HG03025 (cell line): ENCODE results near the gene CBFA2T3.

ENCODE experiments used
- ATAC-seq: cut with Tn5 transposase; IDR thresholded peaks from one replicate; pipeline ENCODE4 v1.9.1; 2021; ENCODE audit warnings: mild to moderate bottlenecking, moderate library complexity; ENCODE audit not compliant: unreplicated experiment, low FRiP score

The CBFA2T3 gene

GRCh38 chr16:88848557-88848956, 128.4 kb downstream of the CBFA2T3 start:
- ATAC-seq: no peak

GRCh38 chr16:88847654-88848053, 129.4 kb downstream of the CBFA2T3 start:
- ATAC-seq: no peak

- no peak for ATAC-seq
Observed at GRCh38 chr16:88846088-88846487, 130.9 kb downstream of the CBFA2T3 start.

- ATAC-seq: no peak
Observed at GRCh38 chr16:88844419-88845036, 132.5 kb downstream of the CBFA2T3 start.

GRCh38 chr16:88843256-88843655, 133.8 kb downstream of the CBFA2T3 start:
- ATAC-seq: no peak

GRCh38 chr16:88842806-88843205, 134.2 kb downstream of the CBFA2T3 start:
- no peak for ATAC-seq

GRCh38 chr16:88842308-88842756, 134.7 kb downstream of the CBFA2T3 start:
- ATAC-seq: no peak

- no peak for ATAC-seq
Observed at GRCh38 chr16:88841521-88842307, 135.3 kb downstream of the CBFA2T3 start.

GRCh38 chr16:88840600-88841215, 136.3 kb downstream of the CBFA2T3 start:
- no peak for ATAC-seq

- ATAC-seq: no peak
Observed at GRCh38 chr16:88839745-88840599, 137.0 kb downstream of the CBFA2T3 start.

GRCh38 chr16:88839026-88839529, 137.9 kb downstream of the CBFA2T3 start:
- no peak for ATAC-seq

- no peak for ATAC-seq
Observed at GRCh38 chr16:88838566-88838965, 138.4 kb downstream of the CBFA2T3 start.

- no peak for ATAC-seq
Observed at GRCh38 chr16:88837806-88838205, 139.2 kb downstream of the CBFA2T3 start.

GRCh38 chr16:88836791-88837190, 140.2 kb downstream of the CBFA2T3 start:
- ATAC-seq: no peak

GRCh38 chr16:88835818-88836217, 141.2 kb downstream of the CBFA2T3 start:
- ATAC-seq: no peak

- no peak for ATAC-seq
Observed at GRCh38 chr16:88835383-88835782, 141.6 kb downstream of the CBFA2T3 start.

GRCh38 chr16:88834670-88835069, 142.3 kb downstream of the CBFA2T3 start:
- ATAC-seq: no peak

- ATAC-seq: no peak
Observed at GRCh38 chr16:88833086-88833485, 143.9 kb downstream of the CBFA2T3 start.

- ATAC-seq: no peak
Observed at GRCh38 chr16:88831838-88832237, 145.2 kb downstream of the CBFA2T3 start.

- ATAC-seq: no peak
Observed at GRCh38 chr16:88830783-88831182, 146.2 kb downstream of the CBFA2T3 start.
